K562 (cell line): Measurements from ENCODE around the gene ASMTL. TPM values are rescaled to one million over a fixed set of nuclear protein-coding genes. Genes with fewer than 3 reads are reported as not detected.

Experiments
- BHLHE40 ChIP-seq: IDR thresholded peaks from 2 replicates; pipeline ENCODE4 v1.6.1; 2011; ENCODE audit warnings: low read length, improper control_type of control experiment
- C11orf30 ChIP-seq: fragments of 450-650 bp; IDR thresholded peaks from 2 replicates; pipeline ENCODE4 v1.6.1; 2016; ENCODE audit warnings: low read depth, mild to moderate bottlenecking
- CAMTA2 ChIP-seq: fragments of 250-450 bp; sonication (Bioruptor Pico); conservative IDR thresholded peaks from 2 replicates; pipeline ENCODE4 v1.5.1; 2022
- FOXA3 ChIP-seq, 2 experiments: fragments of 450-650 bp in 1 of 2; sonication (generic) in 1 of 2; formaldehyde crosslinking; IDR thresholded peaks in 1 of 2; conservative IDR thresholded peaks in 1 of 2; 2 replicates each; pipeline versions ENCODE4 v1.4.0 to v1.8.0; 2020 to 2022; ENCODE audit warnings: mild to moderate bottlenecking in 2 of 2, missing genetic modification reagents in 1 of 2
- GTF2F1 ChIP-seq: IDR thresholded peaks from 2 replicates; pipeline ENCODE4 v1.6.1; 2011; ENCODE audit warnings: low read depth, low read length, improper control_type of control experiment
- HMG20A ChIP-seq: fragments of 450-650 bp; formaldehyde crosslinking; conservative IDR thresholded peaks from 2 replicates; pipeline ENCODE4 v1.4.0; 2020; ENCODE audit warnings: mild to moderate bottlenecking, mixed read lengths
- HNRNPUL1 ChIP-seq: fragments of 200-400 bp; formaldehyde crosslinking; IDR thresholded peaks from 2 replicates; pipeline ENCODE4 v1.6.1; 2017; ENCODE audit warnings: low read length
- MBD2 ChIP-seq: sonication (generic); IDR thresholded peaks from 2 replicates; pipeline ENCODE4 v1.6.1; 2016; ENCODE audit warnings: low read depth, borderline replicate concordance
- POLR3A ChIP-seq: IDR thresholded peaks from 2 replicates; pipeline ENCODE4 v1.6.1; 2011; ENCODE audit warnings: borderline replicate concordance, mild to moderate bottlenecking, moderate library complexity; ENCODE audit not compliant: insufficient read length, insufficient read depth; ENCODE audit errors: extremely low read depth
- PRMT5 ChIP-seq: sonication (generic); formaldehyde crosslinking; IDR thresholded peaks from 2 replicates; pipeline ENCODE4 v1.5.0; 2020; ENCODE audit warnings: missing genetic modification reagents
- RUNX1 ChIP-seq: sonication (generic); IDR thresholded peaks from 2 replicates; pipeline ENCODE4 v1.6.1; 2016; ENCODE audit warnings: antibody characterized with exemption, low read depth
- SMAD1 ChIP-seq: fragments of 150-350 bp; IDR thresholded peaks from 2 replicates; pipeline ENCODE4 v1.6.1; 2014; ENCODE audit warnings: low read length, low read depth; ENCODE audit not compliant: partially characterized antibody
- TAF7 ChIP-seq: fragments of 450-650 bp; IDR thresholded peaks from 2 replicates; pipeline ENCODE4 v1.6.1; 2016; ENCODE audit warnings: missing genetic modification characterization, missing compliant biosample characterization
- ZFP30 ChIP-seq: fragments of 250-450 bp; sonication (Bioruptor Pico); IDR thresholded peaks from 2 replicates; pipeline ENCODE4 v1.8.0; 2022; ENCODE audit warnings: moderate library complexity, mild to moderate bottlenecking, inconsistent platforms, borderline replicate concordance
- ZNF239 ChIP-seq: fragments of 250-450 bp; sonication (Bioruptor Pico); IDR thresholded peaks from 2 replicates; pipeline ENCODE4 v1.4.0; 2020; ENCODE audit warnings: mild to moderate bottlenecking
- ZNF263 ChIP-seq: sonication (generic); formaldehyde crosslinking; IDR thresholded peaks from 2 replicates; pipeline ENCODE4 v1.8.0; 2022; ENCODE audit warnings: mild to moderate bottlenecking, missing genetic modification reagents, borderline replicate concordance
- ZNF445 ChIP-seq: fragments of 250-450 bp; sonication (Bioruptor Pico); IDR thresholded peaks from 2 replicates; pipeline ENCODE4 v1.4.0; 2020; ENCODE audit warnings: low read depth, mild to moderate bottlenecking, moderate library complexity
- polyA plus RNA-seq, 8 experiments: library from polyadenylated mRNA; depleted of rRNA in 4 of 8; stranded (reverse) in 5 of 8; unstranded in 3 of 8; fragments of >200 nt; fragmentation: Nextera tagmentation in 2 of 8; fragmentation: Illumina TruSeq in 1 of 8; extraction: Ambion mirVana in 2 of 8; extraction: Trizol in 1 of 8; gene quantifications; 2 replicates each; pipeline versions ENCODE4 v1.2.1 to v1.2.3, GENCODE V29; 2011 to 2014; ENCODE audit warnings: inconsistent platforms in 1 of 8, missing spikeins in 1 of 8
- total RNA-seq, 7 experiments: library from RNA; depleted of rRNA in 6 of 7; stranded (reverse); fragments of >200 nt in 6 of 7; fragmentation: Illumina TruSeq in 2 of 7; extraction: Trizol in 2 of 7; gene quantifications; 2 replicates each; pipeline versions ENCODE4 v1.2.1 to v1.2.3, GENCODE V29; 2011 to 2021; ENCODE audit warnings: low replicate concordance in 1 of 7
- TF ChIP-seq, protein P1 (sequence below): fragments of 250-450 bp; sonication (Bioruptor Pico); IDR thresholded peaks from 2 replicates; pipeline ENCODE4 v1.5.0; 2021; ENCODE audit warnings: mild to moderate bottlenecking, moderate library complexity
- TF ChIP-seq, protein P2 (sequence below): fragments of 450-650 bp; formaldehyde crosslinking; IDR thresholded peaks from 2 replicates; pipeline ENCODE4 v1.4.0; 2022; ENCODE audit warnings: mild to moderate bottlenecking, moderate library complexity
- TF ChIP-seq, protein P3 (sequence below): fragments of 450-650 bp; IDR thresholded peaks from 2 replicates; pipeline ENCODE4 v1.6.1; 2016; ENCODE audit warnings: low read depth, mild to moderate bottlenecking, moderate library complexity
- TF ChIP-seq, protein P4 (sequence below): fragments of 250-450 bp; sonication (Bioruptor Pico); IDR thresholded peaks from 2 replicates; pipeline ENCODE4 v1.4.0; 2020; ENCODE audit warnings: mild to moderate bottlenecking, moderate library complexity

The ASMTL gene
- total and polyA plus RNA-seq, 9 of the 15 experiments (the other 6 are each of a cell fraction or from before 2014, with no cell fraction given): 0.56 to 20.6 (median 7.6) TPM

DNA sequence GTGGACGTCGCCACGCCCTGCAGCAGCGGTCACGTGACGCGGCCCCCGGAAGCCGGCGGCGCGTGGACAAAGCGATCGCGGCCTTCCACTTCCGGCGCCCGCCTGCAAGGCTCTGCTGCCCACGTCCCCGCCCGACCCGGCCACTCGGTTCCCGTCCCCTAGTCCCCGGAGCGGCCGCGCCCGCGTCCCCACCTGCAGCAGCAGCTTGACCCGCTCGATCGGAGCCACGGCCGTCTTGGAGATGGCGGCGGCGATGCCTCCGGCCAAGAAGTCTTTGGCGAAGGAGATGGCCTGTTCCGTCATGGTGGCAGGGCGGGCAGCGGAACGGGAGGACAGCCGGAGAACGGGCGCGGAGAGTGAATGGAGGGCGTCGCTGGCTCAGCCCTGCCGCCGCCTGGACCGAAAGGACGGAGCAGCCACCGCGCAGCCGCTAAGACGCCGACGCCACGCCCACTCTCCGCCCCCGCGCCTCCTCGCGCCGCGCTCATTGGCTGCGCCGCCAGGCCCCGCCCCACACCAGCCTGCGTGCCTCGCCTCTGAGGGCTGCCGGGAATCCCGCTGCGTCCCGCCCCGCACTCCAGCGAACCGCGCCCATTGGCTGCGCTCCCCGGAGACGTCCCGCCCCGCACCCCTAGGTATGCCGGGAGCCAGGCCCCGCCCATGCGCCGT lies 60.9 kb downstream of the ASMTL start, which contains the start of gene SLC25A6 (continued):
- TF ChIP-seq, protein P1, sequence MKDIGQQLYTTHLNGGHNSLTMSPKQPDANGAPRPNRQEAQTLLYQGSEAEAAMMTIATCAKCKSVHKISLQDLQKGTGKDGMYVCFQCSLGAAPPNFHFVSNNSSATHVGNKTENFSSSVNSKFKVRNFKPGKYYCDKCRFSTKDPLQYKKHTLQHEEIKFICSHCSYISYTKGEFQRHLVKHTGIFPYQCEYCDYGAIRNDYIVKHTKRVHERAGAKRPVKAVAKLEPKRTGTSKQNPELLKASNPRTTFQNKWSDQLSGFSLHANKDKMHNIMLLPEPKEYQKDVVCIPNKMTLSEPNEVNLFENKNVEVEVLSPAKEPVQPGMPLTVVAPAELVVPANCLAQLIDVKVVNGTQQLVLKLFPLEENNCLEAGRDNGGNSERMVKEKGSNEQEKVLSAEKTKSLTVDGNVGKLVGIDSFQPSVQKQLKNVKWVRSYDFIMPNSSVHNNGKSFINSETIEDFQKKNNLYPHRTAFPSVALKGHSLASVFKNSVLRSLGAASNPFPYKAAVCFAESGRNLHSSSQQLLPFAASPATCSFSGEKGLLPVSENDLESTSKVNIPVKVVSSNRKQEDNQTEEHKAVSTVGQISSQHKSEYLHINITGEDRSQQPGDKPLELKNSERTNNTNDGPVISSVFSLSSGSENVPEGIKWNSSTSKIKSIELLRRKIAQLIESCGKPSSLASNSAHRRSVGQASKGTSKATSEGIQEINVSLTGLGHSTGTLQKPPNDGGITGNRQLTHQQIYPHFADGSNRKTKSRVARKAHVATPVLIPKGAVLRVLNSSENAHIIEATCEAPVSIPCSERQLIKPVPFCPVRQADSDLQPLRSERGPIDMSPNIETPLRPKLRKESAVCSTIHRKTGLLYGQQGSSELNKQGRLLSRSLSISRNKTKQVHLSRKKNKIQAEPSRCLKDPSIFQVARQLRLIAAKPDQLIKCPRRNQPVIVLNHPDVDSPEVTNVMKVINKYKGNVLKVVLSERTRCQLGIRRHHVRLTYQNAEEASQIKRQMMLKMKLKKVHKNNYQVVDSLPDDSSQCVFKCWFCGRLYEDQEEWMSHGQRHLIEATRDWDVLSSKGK (CRISPR knock-in tag): no peak
- TF ChIP-seq HNRNPUL1 (no peak), SMAD1 (no peak), HMG20A (CRISPR knock-in tag) (no peak), C11orf30 (peak; percentile 38), ZNF239 (CRISPR knock-in tag) (no peak), MBD2 (peak; percentile 56; the same call in 1 of the 2 replicates), RUNX1 (no peak), POLR3A (no peak), CAMTA2 (CRISPR knock-in tag) (0 out of 2 replicates have a peak, but pooled peaks have one; percentile 50), BHLHE40 (peak; percentile 94), PRMT5 (no peak), FOXA3 (CRISPR knock-in tag; conservative IDR thresholded peaks at IDR 0.05 in 1 of 2, IDR thresholded peaks at IDR 0.05 in 1 of 2) (no peak), ZFP30 (no peak), ZNF263 (no peak), ZNF445 (CRISPR knock-in tag) (no peak), GTF2F1 (no peak), TAF7 (tag) (peak; percentile 92)
- TF ChIP-seq, protein P2, sequence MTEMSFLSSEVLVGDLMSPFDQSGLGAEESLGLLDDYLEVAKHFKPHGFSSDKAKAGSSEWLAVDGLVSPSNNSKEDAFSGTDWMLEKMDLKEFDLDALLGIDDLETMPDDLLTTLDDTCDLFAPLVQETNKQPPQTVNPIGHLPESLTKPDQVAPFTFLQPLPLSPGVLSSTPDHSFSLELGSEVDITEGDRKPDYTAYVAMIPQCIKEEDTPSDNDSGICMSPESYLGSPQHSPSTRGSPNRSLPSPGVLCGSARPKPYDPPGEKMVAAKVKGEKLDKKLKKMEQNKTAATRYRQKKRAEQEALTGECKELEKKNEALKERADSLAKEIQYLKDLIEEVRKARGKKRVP (CRISPR knock-in tag): no peak
- TF ChIP-seq, protein P3, sequence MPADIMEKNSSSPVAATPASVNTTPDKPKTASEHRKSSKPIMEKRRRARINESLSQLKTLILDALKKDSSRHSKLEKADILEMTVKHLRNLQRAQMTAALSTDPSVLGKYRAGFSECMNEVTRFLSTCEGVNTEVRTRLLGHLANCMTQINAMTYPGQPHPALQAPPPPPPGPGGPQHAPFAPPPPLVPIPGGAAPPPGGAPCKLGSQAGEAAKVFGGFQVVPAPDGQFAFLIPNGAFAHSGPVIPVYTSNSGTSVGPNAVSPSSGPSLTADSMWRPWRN: no peak
- TF ChIP-seq, protein P4, sequence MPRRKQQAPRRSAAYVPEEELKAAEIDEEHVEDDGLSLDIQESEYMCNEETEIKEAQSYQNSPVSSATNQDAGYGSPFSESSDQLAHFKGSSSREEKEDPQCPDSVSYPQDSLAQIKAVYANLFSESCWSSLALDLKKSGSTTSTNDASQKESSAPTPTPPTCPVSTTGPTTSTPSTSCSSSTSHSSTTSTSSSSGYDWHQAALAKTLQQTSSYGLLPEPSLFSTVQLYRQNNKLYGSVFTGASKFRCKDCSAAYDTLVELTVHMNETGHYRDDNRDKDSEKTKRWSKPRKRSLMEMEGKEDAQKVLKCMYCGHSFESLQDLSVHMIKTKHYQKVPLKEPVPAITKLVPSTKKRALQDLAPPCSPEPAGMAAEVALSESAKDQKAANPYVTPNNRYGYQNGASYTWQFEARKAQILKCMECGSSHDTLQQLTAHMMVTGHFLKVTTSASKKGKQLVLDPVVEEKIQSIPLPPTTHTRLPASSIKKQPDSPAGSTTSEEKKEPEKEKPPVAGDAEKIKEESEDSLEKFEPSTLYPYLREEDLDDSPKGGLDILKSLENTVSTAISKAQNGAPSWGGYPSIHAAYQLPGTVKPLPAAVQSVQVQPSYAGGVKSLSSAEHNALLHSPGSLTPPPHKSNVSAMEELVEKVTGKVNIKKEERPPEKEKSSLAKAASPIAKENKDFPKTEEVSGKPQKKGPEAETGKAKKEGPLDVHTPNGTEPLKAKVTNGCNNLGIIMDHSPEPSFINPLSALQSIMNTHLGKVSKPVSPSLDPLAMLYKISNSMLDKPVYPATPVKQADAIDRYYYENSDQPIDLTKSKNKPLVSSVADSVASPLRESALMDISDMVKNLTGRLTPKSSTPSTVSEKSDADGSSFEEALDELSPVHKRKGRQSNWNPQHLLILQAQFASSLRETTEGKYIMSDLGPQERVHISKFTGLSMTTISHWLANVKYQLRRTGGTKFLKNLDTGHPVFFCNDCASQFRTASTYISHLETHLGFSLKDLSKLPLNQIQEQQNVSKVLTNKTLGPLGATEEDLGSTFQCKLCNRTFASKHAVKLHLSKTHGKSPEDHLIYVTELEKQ (CRISPR knock-in tag): no peak
